Measurements from ENCODE around the gene NMRK1. TPM values are rescaled to one million over a fixed set of nuclear protein-coding genes. Genes with fewer than 3 reads are reported as not detected.

Gene NMRK1
- total RNA-seq, 1 experiment from 2014 or later, result 7.8 TPM

DNA sequence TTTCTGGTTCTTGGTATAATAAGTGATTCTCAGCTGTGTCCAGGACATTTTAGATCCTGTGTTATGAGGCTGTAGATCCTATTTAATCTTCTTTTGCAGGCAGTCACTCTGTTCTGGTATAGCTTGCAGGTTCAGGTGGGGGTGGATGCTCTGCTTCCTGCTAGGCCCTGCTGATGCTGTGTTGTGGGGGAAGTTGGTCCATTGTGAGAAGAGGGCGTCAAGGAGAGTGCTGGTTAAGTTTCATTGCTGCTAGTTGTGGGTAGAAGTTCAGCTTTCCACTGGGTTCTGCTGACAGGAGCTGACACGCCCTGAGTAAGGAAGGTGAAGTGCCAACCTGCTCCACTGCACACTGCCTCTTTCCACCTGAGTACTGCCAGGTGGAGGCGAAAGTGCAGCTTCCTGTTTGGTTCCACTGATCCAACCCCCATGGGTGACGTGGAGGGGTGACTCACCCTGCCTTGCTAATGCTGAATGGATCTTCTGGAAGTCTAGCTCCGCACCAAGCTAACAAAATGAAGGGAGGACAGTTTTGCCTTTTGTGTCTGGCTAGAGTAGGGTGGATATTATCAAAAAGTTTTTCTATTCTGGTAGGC lies 16.3 kb downstream of the NMRK1 start:
- peaks cover 4 to 11% of the 10 kb centered on the region in 2 experiments; a peak in 3 of 4 replicates for H3K4me1 ChIP-seq (ENCODE audit: control insufficient read depth in 1 of 2, insufficient read depth in 2 of 2, low read length in 2 of 2)
- ChIA-PET CTCF (interaction anchor here (1.4 to 1.5 kb wide), 2 partner anchors 43 to 294 kb away, joined by 5 to 7 read pairs; partner anchors contain the start of gene CARNMT1), RAD21 (ENCODE audit: low non-redundant PET in 1 of 2, low total read pairs in 2 of 2, uncharacterized antibody in 2 of 2, unreplicated experiment in 2 of 2) (no interaction called here), POLR2A (interaction anchor here (1.1 to 1.4 kb wide), 3 partner anchors 15 to 46 kb away, joined by 3 to 10 read pairs (median 3); partner anchors contain the start of gene CARNMT1)
- no peak overlapping the region for H3K4me3 ChIP-seq (replicated peaks in 1 of 2; ENCODE audit: low read depth in 1 of 2, low read length in 2 of 2)
- DNase-seq (ENCODE audit: low read depth, low spot score) (peak; percentile 44), ATAC-seq (peak; percentile 96)
- H3K27me3 ChIP-seq (ENCODE audit: insufficient read depth, low read length), result no peaks in the 10 kb centered on the region
- no peaks in the 10 kb centered on the region for H3K79me2 ChIP-seq (ENCODE audit: insufficient read depth, low read length)
- no peak overlapping the region for H3K27ac ChIP-seq (ENCODE audit: low read depth, low read length)
- H4K20me1 ChIP-seq (ENCODE audit: insufficient read depth), result no peaks in the 10 kb centered on the region
- H3K9ac ChIP-seq (ENCODE audit: low read length), result no peak overlapping the region
- no peaks in the 10 kb centered on the region for H3K9me2 ChIP-seq (ENCODE audit: insufficient read depth)
- peak overlapping the region; percentile 29; the same call in 1 of the 2 replicates for H3K4me2 ChIP-seq (ENCODE audit: low read length)
- TF ChIP-seq JUND (IDR thresholded peaks at IDR 0.05), result peak; percentile 61; the same call in 1 of the 2 replicates
- TF ChIP-seq, protein P1, sequence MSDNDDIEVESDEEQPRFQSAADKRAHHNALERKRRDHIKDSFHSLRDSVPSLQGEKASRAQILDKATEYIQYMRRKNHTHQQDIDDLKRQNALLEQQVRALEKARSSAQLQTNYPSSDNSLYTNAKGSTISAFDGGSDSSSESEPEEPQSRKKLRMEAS (IDR thresholded peaks at IDR 0.05), result peak; percentile 44; the same call in 1 of the 2 replicates
- no peak for TF ChIP-seq SP1 (IDR thresholded peaks at IDR 0.05; ENCODE audit: low read depth)
- peak; percentile 46; the same call in 1 of the 2 replicates for TF ChIP-seq FOSL1 (IDR thresholded peaks at IDR 0.05; ENCODE audit: low read depth)
- TF ChIP-seq EZH2 (IDR thresholded peaks at IDR 0.05), result no peak
- TF ChIP-seq SRF (IDR thresholded peaks at IDR 0.05; ENCODE audit: low read depth), result no peak
- no peak for TF ChIP-seq RAD21 (IDR thresholded peaks at IDR 0.05; ENCODE audit: low read depth)
- no peak for TF ChIP-seq POLR2A (IDR thresholded peaks at IDR 0.05; ENCODE audit: borderline replicate concordance, extremely low read depth, insufficient read depth, insufficient read length)
- TF ChIP-seq ELF1 (IDR thresholded peaks at IDR 0.05; ENCODE audit: borderline replicate concordance, low read depth), result peak; percentile 40; the same call in 1 of the 2 replicates
- TF ChIP-seq YY1 (IDR thresholded peaks at IDR 0.05; ENCODE audit: extremely low read depth, insufficient replicate concordance, low read depth, low read length), result no peak
- no peak for TF ChIP-seq EGR1 (IDR thresholded peaks at IDR 0.05; ENCODE audit: low read depth)
- no peak for TF ChIP-seq SIN3A (IDR thresholded peaks at IDR 0.05; ENCODE audit: low read depth)
- TF ChIP-seq CBX3 (IDR thresholded peaks at IDR 0.05; ENCODE audit: low read depth), result peak; percentile 59; the same call in 1 of the 2 replicates
- H3K36me3 ChIP-seq (ENCODE audit: control insufficient read depth in 1 of 2, insufficient read depth in 2 of 2, low read length in 2 of 2), result no peaks in the 10 kb centered on the region
- H3K9me3 ChIP-seq (ENCODE audit: control insufficient read depth in 1 of 2, insufficient read depth in 1 of 2, low read depth in 1 of 2, low read length in 2 of 2), result no peaks in the 10 kb centered on the region
- BruUV-seq (replicated peaks), result no TSS peak
- peak overlapping the region; percentile 42 for H2AFZ ChIP-seq (ENCODE audit: low read depth, low read length, poor library complexity, severe bottlenecking)
- intact Hi-C loops (cut with micrococcal nuclease), result loop anchor here (10.0 kb wide), 1 partner anchor 427 kb away; no protein-coding TSS in a partner anchor

Data from HCT116 (cell line).